C4-2B (cell line): Measurements from ENCODE around the gene MYH13.
"Not testable (repeated sequence)": the region's sequence is repeated elsewhere in the genome, so short reads cannot be mapped to it uniquely, and the experiment has no call there.

Experiments
- H3K27ac ChIP-seq: fragments of 450-650 bp; 2 replicates; pipeline ENCODE4 v1.5.1; 2017
- ZFX ChIP-seq: fragments of 450-650 bp; IDR thresholded peaks from 2 replicates; pipeline ENCODE4 v1.6.1; 2017
- TF ChIP-seq, protein P1 (sequence below): fragments of 450-650 bp; conservative IDR thresholded peaks from 2 replicates; pipeline ENCODE4 v1.5.1; 2017; ENCODE audit warnings: mild to moderate bottlenecking

The MYH13 gene

DNA sequence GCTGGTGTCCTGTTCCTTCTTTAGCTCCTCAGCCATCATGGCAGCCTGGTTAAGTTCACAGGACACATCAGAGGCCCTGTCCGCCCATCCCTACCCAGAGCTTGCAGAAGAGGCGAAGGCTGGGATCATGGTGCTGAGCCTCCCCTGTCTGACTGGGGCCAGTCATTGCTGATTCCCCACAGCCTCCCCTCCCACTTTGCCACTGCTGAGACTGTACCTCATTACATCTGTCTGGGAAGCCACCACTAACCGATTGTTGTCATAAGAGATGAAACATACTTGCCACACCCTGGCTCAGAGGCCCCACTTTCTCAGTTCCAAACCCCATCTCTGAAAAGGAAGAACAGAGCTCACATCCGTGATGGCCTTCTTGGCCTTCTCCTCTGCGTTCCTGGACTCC is 66.2 kb downstream of the MYH13 start:
- no peak overlapping the region for H3K27ac ChIP-seq
- no peak for TF ChIP-seq ZFX
- TF ChIP-seq, protein P1, sequence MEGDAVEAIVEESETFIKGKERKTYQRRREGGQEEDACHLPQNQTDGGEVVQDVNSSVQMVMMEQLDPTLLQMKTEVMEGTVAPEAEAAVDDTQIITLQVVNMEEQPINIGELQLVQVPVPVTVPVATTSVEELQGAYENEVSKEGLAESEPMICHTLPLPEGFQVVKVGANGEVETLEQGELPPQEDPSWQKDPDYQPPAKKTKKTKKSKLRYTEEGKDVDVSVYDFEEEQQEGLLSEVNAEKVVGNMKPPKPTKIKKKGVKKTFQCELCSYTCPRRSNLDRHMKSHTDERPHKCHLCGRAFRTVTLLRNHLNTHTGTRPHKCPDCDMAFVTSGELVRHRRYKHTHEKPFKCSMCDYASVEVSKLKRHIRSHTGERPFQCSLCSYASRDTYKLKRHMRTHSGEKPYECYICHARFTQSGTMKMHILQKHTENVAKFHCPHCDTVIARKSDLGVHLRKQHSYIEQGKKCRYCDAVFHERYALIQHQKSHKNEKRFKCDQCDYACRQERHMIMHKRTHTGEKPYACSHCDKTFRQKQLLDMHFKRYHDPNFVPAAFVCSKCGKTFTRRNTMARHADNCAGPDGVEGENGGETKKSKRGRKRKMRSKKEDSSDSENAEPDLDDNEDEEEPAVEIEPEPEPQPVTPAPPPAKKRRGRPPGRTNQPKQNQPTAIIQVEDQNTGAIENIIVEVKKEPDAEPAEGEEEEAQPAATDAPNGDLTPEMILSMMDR = no peak

DNA sequence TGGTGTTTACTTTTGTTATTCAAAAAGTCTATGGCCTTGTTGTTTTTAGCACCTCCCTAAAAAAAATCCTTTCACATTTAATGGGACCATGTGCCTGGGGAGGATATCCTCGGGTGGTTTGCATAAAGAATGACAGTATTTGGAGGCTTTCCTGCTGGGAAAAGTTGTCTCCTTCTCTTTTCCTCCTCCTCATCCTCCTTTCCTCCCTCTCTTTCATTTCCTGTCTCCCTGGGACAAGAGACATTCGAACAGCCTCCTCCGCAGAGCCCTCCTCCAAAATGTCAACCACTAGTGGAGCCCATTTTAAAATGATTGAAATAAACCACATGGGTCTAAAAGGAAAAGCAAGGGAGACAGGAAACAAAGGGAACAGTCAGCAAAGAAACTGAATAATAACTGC is 67.4 kb downstream of the MYH13 start:
- TF ChIP-seq ZFX = no peak
- TF ChIP-seq, protein P1 = no peak
- H3K27ac ChIP-seq = no peak overlapping the region

DNA sequence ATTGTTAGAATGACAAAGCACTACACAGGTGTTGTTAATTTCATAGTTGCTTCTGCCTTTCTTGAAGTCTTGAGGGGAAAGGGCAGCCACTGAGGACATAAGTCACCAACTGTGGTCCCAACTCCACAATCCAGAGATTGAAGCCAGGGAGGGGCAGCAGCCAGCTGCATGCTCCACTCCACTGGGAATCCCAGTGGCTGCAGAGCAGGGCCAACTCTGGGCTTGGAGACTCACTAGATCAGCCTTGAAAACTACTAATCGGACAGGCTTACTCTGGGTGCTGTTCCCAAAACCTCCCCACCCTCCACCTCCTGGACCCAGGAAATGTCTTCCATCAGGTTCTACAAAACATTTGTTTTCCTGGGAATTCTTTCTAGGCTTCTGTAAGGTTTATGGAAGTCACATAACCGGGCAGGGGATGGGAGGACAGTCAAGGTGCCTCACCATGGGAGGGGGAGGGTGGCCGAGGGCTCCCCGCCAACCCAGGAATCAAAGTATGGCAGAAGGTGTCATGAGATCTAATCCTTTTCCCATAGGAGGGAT is 68.0 kb downstream of the MYH13 start:
- TF ChIP-seq, protein P1 = no peak
- no peak for TF ChIP-seq ZFX
- H3K27ac ChIP-seq = no peak overlapping the region

DNA sequence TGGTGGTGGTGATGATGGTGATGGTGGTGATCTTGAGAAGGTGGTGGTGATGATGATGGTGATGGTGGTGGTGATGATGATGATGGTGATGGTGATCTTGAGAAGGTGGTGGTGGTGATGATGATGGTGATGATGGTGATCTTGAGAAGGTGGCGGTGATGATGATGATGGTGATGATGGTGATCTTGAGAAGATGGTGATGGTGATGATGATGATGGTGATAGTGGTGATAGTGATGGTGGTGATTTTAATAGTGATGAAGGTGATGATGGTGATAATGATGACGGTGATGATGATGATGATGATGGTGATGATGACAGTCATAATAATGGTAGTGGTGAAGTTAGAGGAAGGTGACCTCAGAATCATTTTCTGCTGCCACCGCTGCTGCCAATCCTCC is 75.1 kb downstream of the MYH13 start:
- TF ChIP-seq, protein P1 = no peak
- TF ChIP-seq ZFX = no peak
- no peak overlapping the region for H3K27ac ChIP-seq

DNA sequence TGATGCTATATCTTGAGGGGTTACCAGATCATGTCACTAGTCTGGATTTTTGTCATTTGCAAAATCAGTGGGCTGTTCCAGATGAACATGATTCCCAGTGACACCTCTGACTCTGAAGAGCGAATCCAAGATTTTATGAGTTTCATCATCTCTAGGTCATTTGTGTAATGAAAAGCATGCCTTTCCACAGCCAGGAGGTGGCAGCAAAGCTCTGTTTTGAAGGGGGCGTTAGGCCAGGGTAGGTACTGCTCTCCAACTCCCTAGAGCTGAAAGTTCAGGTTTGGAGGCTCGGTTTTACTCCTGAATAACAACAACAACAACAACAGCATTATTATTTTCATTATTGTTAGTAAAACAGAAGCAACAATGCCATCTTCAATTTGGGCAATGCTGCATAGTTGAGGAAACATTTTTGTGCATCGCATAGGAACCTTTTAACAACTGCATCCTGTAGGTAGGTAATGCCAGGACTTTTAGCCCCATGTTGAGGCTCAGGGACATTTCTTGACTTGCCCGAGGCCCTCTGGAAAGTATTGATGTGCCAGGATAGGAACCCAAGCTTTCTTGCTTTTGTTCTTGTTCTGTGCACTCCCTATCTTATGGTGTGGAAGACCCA is 77.0 kb downstream of the MYH13 start:
- no peak for TF ChIP-seq ZFX
- TF ChIP-seq, protein P1 = peak; percentile 89
- no peak overlapping the region for H3K27ac ChIP-seq

DNA sequence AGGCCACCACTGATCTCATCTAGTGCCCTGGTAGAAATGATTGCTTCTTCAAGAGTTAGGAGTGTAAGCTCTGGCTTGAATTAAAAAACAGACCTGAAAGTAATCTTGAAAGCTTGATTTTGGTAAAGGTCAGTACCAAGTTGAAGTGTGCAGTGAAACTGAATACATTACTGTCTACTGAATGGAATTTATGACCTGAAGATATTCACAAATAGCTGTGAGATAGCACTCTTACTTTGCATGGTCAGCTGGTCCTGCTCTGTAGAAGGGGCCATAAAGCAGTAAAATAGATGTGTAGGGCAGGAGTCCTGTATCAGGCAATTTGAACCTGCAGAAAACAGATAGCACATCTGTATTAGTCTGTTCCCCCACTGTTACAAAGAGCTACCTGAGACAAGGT is 78.6 kb downstream of the MYH13 start:
- TF ChIP-seq ZFX = no peak
- TF ChIP-seq, protein P1 = no peak

DNA sequence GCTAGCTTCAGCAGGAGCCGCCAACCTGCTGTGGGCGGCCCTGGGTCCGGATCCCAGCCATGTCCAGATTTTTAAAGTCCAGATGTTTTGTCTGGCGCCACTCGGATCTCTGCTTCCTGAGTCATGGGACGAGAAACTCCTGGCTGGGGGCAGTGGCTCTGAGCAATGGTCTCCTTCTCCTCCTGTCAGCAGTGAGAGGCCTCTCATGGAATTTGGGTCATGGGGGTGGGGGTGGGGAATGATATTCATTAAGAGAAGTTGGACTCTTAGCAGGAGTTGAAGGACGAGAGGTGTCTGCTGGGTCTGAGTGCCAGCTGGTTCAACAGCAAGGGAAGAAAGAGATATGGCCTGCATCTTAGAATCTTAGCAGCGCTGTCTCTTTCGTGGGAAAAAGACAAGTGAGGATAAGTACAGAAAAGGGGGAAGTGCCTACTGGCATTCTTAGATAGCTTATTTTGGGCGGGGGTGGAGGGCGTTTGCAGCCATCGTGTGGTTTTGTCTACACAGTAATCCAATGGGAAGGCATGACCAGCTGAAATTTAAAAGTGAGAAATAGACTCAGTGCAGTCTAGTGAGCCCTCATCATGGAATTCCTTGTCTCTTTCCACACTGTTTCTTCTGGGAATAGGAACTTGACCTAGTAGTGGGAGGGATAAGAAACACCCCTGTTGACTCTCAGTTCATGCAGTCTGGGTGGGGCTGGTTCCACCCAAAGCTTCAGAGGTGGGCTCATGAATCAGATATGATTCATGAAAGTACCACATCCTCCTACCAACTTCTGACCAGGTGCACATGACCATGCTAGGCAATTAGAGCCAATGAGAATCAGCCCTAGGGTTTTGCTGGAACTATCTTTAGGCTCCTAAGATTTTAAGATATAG is 80.5 kb downstream of the MYH13 start:
- H3K27ac ChIP-seq = no peak overlapping the region
- TF ChIP-seq, protein P1 = no peak
- TF ChIP-seq ZFX = no peak

More for the DNA sequence above, 78.6 kb downstream of the MYH13 start:
- no peak overlapping the region for H3K27ac ChIP-seq

DNA sequence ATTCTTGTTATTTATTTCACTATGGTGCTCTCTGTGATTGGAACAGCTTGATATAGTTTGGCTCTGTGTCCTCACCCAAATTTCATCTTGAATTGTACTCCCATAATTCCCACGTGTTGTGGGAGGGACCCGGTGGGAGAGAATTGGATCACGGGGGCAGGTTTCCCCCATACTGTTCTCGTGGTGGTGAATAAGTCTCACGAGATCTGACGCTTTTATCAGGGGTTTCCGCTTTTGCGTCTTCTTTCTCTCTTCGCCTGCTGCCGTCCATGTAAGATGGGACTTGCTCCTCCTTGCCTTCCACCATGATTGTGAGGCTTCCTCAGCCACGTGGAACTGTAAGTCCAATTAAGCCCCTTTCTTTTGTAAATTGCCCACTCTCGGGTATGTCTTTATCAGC is 81.2 kb downstream of the MYH13 start:
- H3K27ac ChIP-seq = not testable (repeated sequence)
